GM23338 (cell line): ENCODE results near the gene CPT1C. TPM values are rescaled to one million over a fixed set of nuclear protein-coding genes. Genes with fewer than 3 reads are reported as not detected.
A peak's percentile ranks its signal among the peaks of the same experiment; 100 is the strongest.

Experiments used
- ATAC-seq: fragments of 200-7000 bp; cut with Tn5 transposase; 3 replicates; pipeline ENCODE4 v1.9.1; 2020
- DNase-seq: peaks from one replicate; pipeline ENCODE4 v3.0.0-alpha.2; 2015; ENCODE audit warnings: low spot score
- H2AFZ ChIP-seq: fragments of 200-600 bp; sonication (generic); 2 replicates; pipeline ENCODE4 v1.8.0; 2016; ENCODE audit warnings: antibody characterized with exemption, mild to moderate bottlenecking, moderate library complexity
- H3F3A ChIP-seq: fragments of 200-600 bp; sonication (generic); replicated peaks from 2 replicates; pipeline ENCODE4 v1.8.0; 2017; ENCODE audit warnings: antibody characterized with exemption, mixed run types, low read depth
- H3K27ac ChIP-seq: fragments of 200-600 bp; sonication (generic); 2 replicates; pipeline ENCODE4 v1.6.1; 2016; ENCODE audit warnings: low read depth
- H3K27me3 ChIP-seq: fragments of 200-600 bp; sonication (generic); 2 replicates; pipeline ENCODE4 v1.8.0; 2016; ENCODE audit warnings: mild to moderate bottlenecking, mixed run types, moderate library complexity; ENCODE audit not compliant: insufficient read depth
- H3K36me3 ChIP-seq: fragments of 200-600 bp; sonication (generic); 2 replicates; pipeline ENCODE4 v1.8.0; 2016; ENCODE audit warnings: mild to moderate bottlenecking; ENCODE audit not compliant: insufficient read depth
- H3K4me1 ChIP-seq: fragments of 200-600 bp; sonication (generic); 2 replicates; pipeline ENCODE4 v1.8.0; 2016; ENCODE audit warnings: mild to moderate bottlenecking, moderate library complexity; ENCODE audit not compliant: insufficient read depth
- H3K4me2 ChIP-seq: fragments of 200-600 bp; sonication (generic); 2 replicates; pipeline ENCODE4 v1.7.1; 2017; ENCODE audit warnings: mixed run types
- H3K4me3 ChIP-seq: fragments of 200-600 bp; sonication (generic); 2 replicates; pipeline ENCODE4 v1.6.1; 2016; ENCODE audit warnings: mixed run types
- H3K79me2 ChIP-seq: fragments of 200-600 bp; sonication (generic); replicated peaks from 2 replicates; pipeline ENCODE4 v1.8.0; 2017; ENCODE audit warnings: mild to moderate bottlenecking; ENCODE audit not compliant: insufficient read depth
- H3K9me2 ChIP-seq: fragments of 200-600 bp; sonication (generic); 2 replicates; pipeline ENCODE4 v1.8.0; 2017; ENCODE audit not compliant: insufficient read depth
- H4K20me1 ChIP-seq: fragments of 200-600 bp; sonication (generic); replicated peaks from 2 replicates; pipeline ENCODE4 v1.8.0; 2017; ENCODE audit warnings: mild to moderate bottlenecking; ENCODE audit not compliant: insufficient read depth
- H3K27ac Mint-ChIP-seq: 2 replicates; pipeline ENCODE4 v1.8.0; 2020; ENCODE audit warnings: inconsistent platforms, mild to moderate bottlenecking, moderate library complexity, mixed read lengths
- H3K27me3 Mint-ChIP-seq: 3 replicates; pipeline ENCODE4 v1.8.0; 2022; ENCODE audit warnings: low read depth, mild to moderate bottlenecking, moderate library complexity, mixed read lengths, inconsistent platforms; ENCODE audit not compliant: insufficient read depth, poor library complexity
- H3K36me3 Mint-ChIP-seq: 3 replicates; pipeline ENCODE4 v1.8.0; 2021; ENCODE audit warnings: low read depth, mild to moderate bottlenecking, inconsistent platforms, moderate library complexity, mixed read lengths
- H3K4me1 Mint-ChIP-seq: 3 replicates; pipeline ENCODE4 v1.8.0; 2020; ENCODE audit warnings: mild to moderate bottlenecking, inconsistent platforms, mixed read lengths
- H3K4me3 Mint-ChIP-seq: 3 replicates; pipeline ENCODE4 v1.8.0; 2021; ENCODE audit warnings: moderate library complexity, mild to moderate bottlenecking, inconsistent platforms, mixed read lengths
- H3K9me3 Mint-ChIP-seq: 3 replicates; pipeline ENCODE4 v1.8.0; 2020; ENCODE audit warnings: moderate library complexity, mild to moderate bottlenecking, inconsistent platforms, mixed read lengths
- CREB1 ChIP-seq: fragments of 250-450 bp; sonication (Bioruptor Pico); IDR thresholded peaks from 2 replicates; pipeline ENCODE4 v1.5.0; 2020; ENCODE audit warnings: low read depth, mild to moderate bottlenecking, moderate library complexity
- CTCF ChIP-seq, 2 experiments: fragments of 200-600 bp in 1 of 2; sonication (generic) in 1 of 2; conservative IDR thresholded peaks; 2 replicates each; pipeline versions ENCODE4 v1.5.1 to v1.6.1; 2016 to 2017; ENCODE audit warnings: antibody characterized with exemption in 2 of 2, low read depth in 2 of 2, mild to moderate bottlenecking in 2 of 2, moderate library complexity in 1 of 2
- EZH2 ChIP-seq: fragments of 200-600 bp; sonication (generic); IDR thresholded peaks from one replicate; pipeline ENCODE4 v1.8.0; 2017; ENCODE audit warnings: antibody characterized with exemption, mild to moderate bottlenecking, low read depth; ENCODE audit not compliant: unreplicated experiment
- EZH2phosphoT487 ChIP-seq: fragments of 200-600 bp; sonication (generic); IDR thresholded peaks from one replicate; pipeline ENCODE4 v1.8.1; 2018; ENCODE audit warnings: antibody characterized with exemption; ENCODE audit not compliant: unreplicated experiment
- JUNB ChIP-seq: IDR thresholded peaks from one replicate; pipeline ENCODE4 v1.6.1; 2016; ENCODE audit warnings: antibody characterized with exemption; ENCODE audit not compliant: unreplicated experiment
- NANOG ChIP-seq: IDR thresholded peaks from 2 replicates; pipeline ENCODE4 v1.6.1; 2016; ENCODE audit warnings: antibody characterized with exemption, borderline replicate concordance
- STAT1 ChIP-seq: IDR thresholded peaks from one replicate; pipeline ENCODE4 v1.6.1; 2016; ENCODE audit warnings: antibody characterized with exemption; ENCODE audit not compliant: unreplicated experiment
- ZNF114 ChIP-seq: fragments of 250-450 bp; sonication (Bioruptor Pico); IDR thresholded peaks from 2 replicates; pipeline ENCODE4 v1.5.0; 2020; ENCODE audit warnings: mild to moderate bottlenecking, moderate library complexity
- ZNF331 ChIP-seq: fragments of 250-450 bp; sonication (Bioruptor Pico); IDR thresholded peaks from 2 replicates; pipeline ENCODE4 v1.5.0; 2020; ENCODE audit warnings: low read depth, mild to moderate bottlenecking, moderate library complexity
- polyA plus RNA-seq: library from polyadenylated mRNA; unstranded; fragments of >200 nt; fragmentation: Nextera tagmentation; extraction: Ambion mirVana; gene quantifications from 2 replicates; pipeline ENCODE4 v1.2.1, GENCODE V29; 2016
- total RNA-seq: library from RNA; depleted of rRNA; stranded (reverse); fragments of >200 nt; shearing (Covaris generic); gene quantifications from 2 replicates; pipeline ENCODE4 v1.2.3, GENCODE V29; 2014
- TF ChIP-seq, protein P1 (sequence below): IDR thresholded peaks from 2 replicates; pipeline ENCODE4 v1.6.1; 2016; ENCODE audit warnings: antibody characterized with exemption

Gene CPT1C
- total and polyA plus RNA-seq, 2 experiments from 2014 or later = 63.4 to 77.3 TPM

DNA sequence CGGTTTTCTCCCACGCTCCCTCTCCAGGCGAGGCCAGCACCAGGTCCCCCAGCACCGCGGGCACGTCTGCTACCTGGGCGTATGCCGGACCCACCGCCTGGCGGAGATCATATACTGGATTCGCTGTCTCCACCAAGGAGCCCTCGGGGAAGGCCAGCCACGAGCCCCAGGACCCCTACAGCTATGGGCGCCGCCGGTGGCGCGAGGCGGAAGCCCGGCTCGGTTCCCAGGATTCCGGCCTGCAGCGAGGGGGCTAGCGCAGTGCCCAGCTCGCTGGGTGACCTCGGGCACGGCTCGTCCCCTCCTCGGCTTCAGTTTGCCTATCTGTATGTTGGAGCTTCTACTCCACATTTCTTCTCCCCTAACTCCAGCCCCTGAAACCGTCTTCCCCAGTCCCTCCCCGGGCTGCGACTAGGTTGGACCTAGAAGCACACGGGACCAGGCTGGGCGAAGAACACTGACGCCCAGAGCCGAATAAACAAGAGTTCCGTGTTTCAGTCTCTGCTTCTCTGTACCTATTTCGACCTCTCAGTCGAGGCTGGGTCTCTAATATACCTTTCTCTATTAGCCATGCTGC lies 749 bp upstream of the CPT1C start (continued):
- TF ChIP-seq CTCF (conservative IDR thresholded peaks at IDR 0.05; ENCODE audit: low read depth in 2 of 2) = 0 out of 4 replicates have a peak, but pooled peaks of 1 of the 2 experiments have one; percentile 6
- no peak for TF ChIP-seq EZH2phosphoT487

- Histone ChIP-seq H3K27ac (no peak overlapping the region), H2AFZ (no peak overlapping the region), H4K20me1 (peaks cover 20% of the 10 kb centered on the region), H3K4me1 (peaks cover 25% of the 10 kb centered on the region), H3F3A (peaks cover 42% of the 10 kb centered on the region), H3K36me3 (no peaks in the 10 kb centered on the region), H3K4me3 (peak overlapping the region; percentile 97), H3K9me2 (no peaks in the 10 kb centered on the region), H3K27me3 (no peaks in the 10 kb centered on the region), H3K79me2 (peaks cover 8% of the 10 kb centered on the region), H3K4me2 (peak overlapping the region; percentile 99)
- Mint-ChIP-seq H3K27ac (peak overlapping the region; percentile 95), H3K4me1 (peaks cover 35% of the 10 kb centered on the region), H3K36me3 (peaks cover 37% of the 10 kb centered on the region), H3K4me3 (peak overlapping the region; percentile 94), H3K27me3 (peaks cover 31% of the 10 kb centered on the region), H3K9me3 (peaks cover 8% of the 10 kb centered on the region)
- TF ChIP-seq JUNB (no peak), CREB1 (no peak)
- peak; percentile 90 for DNase-seq
- peak; percentile 34 for ATAC-seq
Measured at GRCh38 chr19:49691243-49692146, 579 bp downstream of the CPT1C start.

GRCh38 chr19:49692147-49692506 lies 1.2 kb downstream of the CPT1C start:
- no peak overlapping the region for H3K27ac ChIP-seq
- H2AFZ ChIP-seq = no peak overlapping the region
- Mint-ChIP-seq H3K36me3 (peaks cover 37% of the 10 kb centered on the region), H3K27me3 (peaks cover 31% of the 10 kb centered on the region), H3K27ac (no peak overlapping the region; the same call in 1 of the 2 replicates), H3K4me1 (peaks cover 32% of the 10 kb centered on the region), H3K4me3 (peak overlapping the region; percentile 94), H3K9me3 (peaks cover 8% of the 10 kb centered on the region)
- H3K9me2 ChIP-seq = no peaks in the 10 kb centered on the region
- ATAC-seq (no peak), DNase-seq (no peak)
- H3K79me2 ChIP-seq = peaks cover 8% of the 10 kb centered on the region
- H3K36me3 ChIP-seq = no peaks in the 10 kb centered on the region; the same call in 1 of the 2 replicates
- no peaks in the 10 kb centered on the region for H3K27me3 ChIP-seq
- peak overlapping the region; percentile 97 for H3K4me3 ChIP-seq
- H3K4me2 ChIP-seq = peak overlapping the region; percentile 99
- peaks cover 25% of the 10 kb centered on the region for H3K4me1 ChIP-seq
- H4K20me1 ChIP-seq = peaks cover 18% of the 10 kb centered on the region
- H3F3A ChIP-seq = peaks cover 39% of the 10 kb centered on the region
- TF ChIP-seq NANOG (no peak), CTCF (conservative IDR thresholded peaks at IDR 0.05; ENCODE audit: low read depth in 2 of 2) (no peak), ZNF114 (CRISPR knock-in tag) (no peak), CREB1 (no peak), ZNF331 (no peak), EZH2phosphoT487 (no peak), EZH2 (no peak), STAT1 (no peak)
- TF ChIP-seq, protein P1, sequence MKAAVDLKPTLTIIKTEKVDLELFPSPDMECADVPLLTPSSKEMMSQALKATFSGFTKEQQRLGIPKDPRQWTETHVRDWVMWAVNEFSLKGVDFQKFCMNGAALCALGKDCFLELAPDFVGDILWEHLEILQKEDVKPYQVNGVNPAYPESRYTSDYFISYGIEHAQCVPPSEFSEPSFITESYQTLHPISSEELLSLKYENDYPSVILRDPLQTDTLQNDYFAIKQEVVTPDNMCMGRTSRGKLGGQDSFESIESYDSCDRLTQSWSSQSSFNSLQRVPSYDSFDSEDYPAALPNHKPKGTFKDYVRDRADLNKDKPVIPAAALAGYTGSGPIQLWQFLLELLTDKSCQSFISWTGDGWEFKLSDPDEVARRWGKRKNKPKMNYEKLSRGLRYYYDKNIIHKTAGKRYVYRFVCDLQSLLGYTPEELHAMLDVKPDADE = no peak
